ENCODE results near the gene CDCP1.

CDCP1 gene

DNA sequence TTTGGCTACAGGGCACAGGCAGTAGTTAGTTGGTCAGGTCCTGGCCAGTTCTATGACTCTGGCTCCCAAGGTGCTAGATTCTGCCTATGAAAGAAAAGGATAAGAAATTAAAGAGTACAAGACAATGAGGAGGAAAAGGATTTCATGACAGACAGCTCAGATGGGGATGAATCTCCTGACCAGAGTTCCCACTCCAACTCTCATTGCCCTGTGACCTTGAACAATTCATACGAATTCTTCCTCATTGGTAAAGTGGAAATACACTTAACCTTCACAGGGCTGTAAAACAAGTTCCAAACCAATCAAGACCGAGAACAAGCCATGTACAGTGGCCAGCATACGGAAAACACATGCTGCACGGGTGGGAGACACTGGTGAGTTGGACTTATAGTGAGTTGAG is 96.4 kb downstream of the CDCP1 start:
- no peak overlapping the region for H3K27ac Mint-ChIP-seq
- ATAC-seq (replicated peaks): no peak
- no peak overlapping the region for H3K4me3 Mint-ChIP-seq
- no peaks in the 10 kb centered on the region for H3K9me3 Mint-ChIP-seq
- H3K27me3 Mint-ChIP-seq: peaks cover 23 to 32% of the 10 kb centered on the region in 2 donors
- no peaks in the 10 kb centered on the region for H3K36me3 Mint-ChIP-seq
- no peak for DNase-seq
- H3K4me1 Mint-ChIP-seq: no peaks in the 10 kb centered on the region

- Mint-ChIP-seq H3K27me3 (peaks cover 23 to 32% of the 10 kb centered on the region in 2 donors), H3K9me3 (no peaks in the 10 kb centered on the region), H3K27ac (no peak overlapping the region), H3K4me3 (no peak overlapping the region), H3K36me3 (no peaks in the 10 kb centered on the region), H3K4me1 (no peaks in the 10 kb centered on the region)
- ATAC-seq (replicated peaks): no peak
- no peak for DNase-seq
These were observed 97.9 kb downstream of the CDCP1 start for GRCh38 chr3:45048244-45048643.

DNA sequence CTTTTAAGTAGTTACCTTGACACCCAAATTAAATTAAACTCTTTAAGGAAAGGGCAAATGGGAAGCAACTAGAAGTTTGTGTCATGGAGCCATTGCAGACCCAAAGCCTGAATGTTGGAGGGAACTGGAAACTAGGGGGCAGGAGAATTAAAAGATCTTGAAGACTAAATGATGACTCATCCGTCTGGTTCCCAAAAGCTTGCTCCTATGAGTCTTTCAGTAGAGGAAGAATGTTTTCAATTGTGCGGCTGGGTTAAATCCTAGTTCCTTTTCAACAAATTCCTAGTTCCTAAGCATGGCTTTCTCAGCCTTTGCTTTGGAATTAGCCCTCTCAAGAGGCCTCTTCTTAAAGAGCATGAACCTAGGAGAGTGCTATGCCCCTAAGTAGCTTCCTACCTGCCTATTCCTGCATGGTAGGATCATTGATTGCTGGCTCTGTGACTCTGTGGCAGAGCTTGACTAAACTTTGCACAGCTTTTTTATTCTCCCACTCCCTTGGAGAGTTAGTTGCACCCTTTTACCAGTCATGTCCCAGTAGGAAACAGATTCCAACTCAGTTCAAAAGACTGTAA is 102.4 kb downstream of the CDCP1 start:
- Mint-ChIP-seq H3K9me3 (no peaks in the 10 kb centered on the region), H3K4me3 (no peak overlapping the region), H3K27me3 (peaks cover 6 to 14% of the 10 kb centered on the region in 2 donors), H3K36me3 (no peaks in the 10 kb centered on the region), H3K27ac (no peak overlapping the region), H3K4me1 (peaks cover 12 to 21% of the 10 kb centered on the region in 2 donors)
- DNase-seq (no peak), ATAC-seq (replicated peaks) (no peak)

DNA sequence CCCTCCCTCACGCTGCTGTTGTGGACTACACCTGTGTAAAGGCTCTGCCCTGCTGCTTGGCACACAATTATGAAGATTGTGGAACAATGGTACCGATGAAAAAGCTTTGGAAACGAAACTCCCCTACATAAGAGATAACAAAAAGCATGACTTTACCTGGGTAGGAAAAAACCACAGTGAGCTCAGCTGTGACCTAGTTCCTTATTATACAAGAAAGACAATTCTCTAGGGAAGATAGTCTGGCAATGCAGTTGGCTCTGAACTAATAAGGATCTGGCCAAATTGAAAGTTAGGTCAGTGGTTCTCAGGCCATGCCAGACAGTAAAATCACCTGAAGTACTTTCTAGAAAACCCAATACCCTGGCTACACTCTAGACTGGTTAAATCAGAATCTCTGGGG is 104.0 kb downstream of the CDCP1 start:
- DNase-seq (no peak), ATAC-seq (replicated peaks) (peak; percentile 53 to 58)
- H3K27ac Mint-ChIP-seq: peak overlapping the region; percentile 62
- H3K27me3 Mint-ChIP-seq: peaks cover 0 to 11% of the 10 kb centered on the region in 2 donors
- no peaks in the 10 kb centered on the region for H3K36me3 Mint-ChIP-seq
- H3K4me3 Mint-ChIP-seq: no peak overlapping the region
- H3K4me1 Mint-ChIP-seq: peaks cover 14 to 21% of the 10 kb centered on the region in 2 donors
- no peaks in the 10 kb centered on the region for H3K9me3 Mint-ChIP-seq

GRCh38 chr3:45041666-45042065 is 104.5 kb downstream of the CDCP1 start:
- H3K4me1 Mint-ChIP-seq: peaks cover 14 to 21% of the 10 kb centered on the region in 2 donors
- H3K27ac Mint-ChIP-seq: no peak overlapping the region
- H3K27me3 Mint-ChIP-seq: peaks cover 5 to 15% of the 10 kb centered on the region in 2 donors
- no peaks in the 10 kb centered on the region for H3K36me3 Mint-ChIP-seq
- ATAC-seq (replicated peaks) (peak; percentile 21 to 28), DNase-seq (no peak)
- no peaks in the 10 kb centered on the region for H3K9me3 Mint-ChIP-seq
- H3K4me3 Mint-ChIP-seq: no peak overlapping the region

- peak; percentile 86 for DNase-seq
- Mint-ChIP-seq H3K27me3 (peaks cover 28 to 32% of the 10 kb centered on the region in 2 donors), H3K27ac (peak overlapping the region; percentile 37), H3K9me3 (no peaks in the 10 kb centered on the region), H3K36me3 (no peaks in the 10 kb centered on the region), H3K4me1 (peaks cover 28 to 34% of the 10 kb centered on the region in 2 donors), H3K4me3 (no peak overlapping the region)
- ATAC-seq (replicated peaks): peak; percentile 76
These were observed 108.3 kb downstream of the CDCP1 start for GRCh38 chr3:45037720-45038455.

DNA sequence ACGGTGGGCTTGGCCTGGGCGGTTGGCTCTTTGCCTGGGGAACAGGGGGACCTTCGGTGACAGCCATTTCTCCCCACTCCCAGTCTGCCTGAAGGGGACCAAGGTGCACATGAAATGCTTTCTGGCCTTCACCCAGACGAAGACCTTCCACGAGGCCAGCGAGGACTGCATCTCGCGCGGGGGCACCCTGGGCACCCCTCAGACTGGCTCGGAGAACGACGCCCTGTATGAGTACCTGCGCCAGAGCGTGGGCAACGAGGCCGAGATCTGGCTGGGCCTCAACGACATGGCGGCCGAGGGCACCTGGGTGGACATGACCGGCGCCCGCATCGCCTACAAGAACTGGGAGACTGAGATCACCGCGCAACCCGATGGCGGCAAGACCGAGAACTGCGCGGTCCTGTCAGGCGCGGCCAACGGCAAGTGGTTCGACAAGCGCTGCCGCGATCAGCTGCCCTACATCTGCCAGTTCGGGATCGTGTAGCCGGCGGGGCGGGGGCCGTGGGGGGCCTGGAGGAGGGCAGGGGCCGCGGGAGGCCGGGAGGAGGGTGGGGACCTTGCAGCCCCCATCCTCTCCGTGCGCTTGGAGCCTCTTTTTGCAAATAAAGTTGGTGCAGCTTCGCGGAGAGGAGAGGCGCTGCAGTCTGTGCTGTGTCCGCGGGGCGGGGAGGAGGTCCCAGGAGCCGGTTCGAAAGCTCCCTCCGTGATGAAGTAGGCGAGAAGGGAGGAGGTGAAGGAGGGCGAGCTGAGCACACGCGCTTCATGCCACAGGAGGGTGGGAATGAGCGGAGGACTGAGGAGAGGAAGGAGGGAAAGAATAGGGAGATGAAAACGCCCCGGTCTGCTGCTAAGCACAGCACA is 110.5 kb downstream of the CDCP1 start:
- peaks cover 28 to 33% of the 10 kb centered on the region in 2 donors for H3K27me3 Mint-ChIP-seq
- DNase-seq (no peak), ATAC-seq (replicated peaks) (no peak)
- H3K9me3 Mint-ChIP-seq: no peaks in the 10 kb centered on the region
- H3K36me3 Mint-ChIP-seq: no peaks in the 10 kb centered on the region
- H3K4me1 Mint-ChIP-seq: peaks cover 19% of the 10 kb centered on the region in 2 donors
- H3K4me3 Mint-ChIP-seq: peak overlapping the region; percentile 16 to 76
- H3K27ac Mint-ChIP-seq: no peak overlapping the region

DNA sequence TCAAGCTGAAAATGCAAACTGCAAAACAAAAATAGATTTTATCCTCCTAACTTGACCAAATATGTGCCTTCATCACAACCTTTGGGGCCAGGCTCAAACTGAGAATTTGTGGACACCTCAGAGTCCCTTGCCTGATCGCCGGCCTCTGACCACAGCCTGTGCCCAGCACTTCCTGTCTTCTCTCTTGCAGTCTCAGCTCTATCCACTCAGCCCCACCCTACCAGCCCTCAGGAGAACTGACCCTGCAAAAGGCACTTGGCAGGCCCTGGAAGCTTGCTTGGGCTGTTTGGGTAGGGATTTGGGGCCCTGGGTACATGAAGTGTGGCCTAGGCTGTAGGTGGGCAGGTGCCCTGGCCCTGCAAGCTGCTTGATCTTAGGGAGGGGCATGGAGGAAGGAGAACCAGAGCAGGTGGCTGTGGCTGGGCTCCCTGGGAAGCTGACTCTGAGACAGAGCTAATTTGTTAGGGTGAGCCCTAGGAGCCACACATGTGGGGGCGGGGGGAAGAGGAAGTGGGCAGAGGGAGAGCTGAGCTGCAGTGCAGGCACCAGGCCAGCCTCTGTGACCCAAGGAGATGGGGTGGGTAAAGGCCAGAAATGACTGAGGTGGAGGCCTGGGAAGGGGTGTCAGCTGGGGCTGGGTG is 111.4 kb downstream of the CDCP1 start:
- DNase-seq: peak; percentile 40
- Mint-ChIP-seq H3K27me3 (peaks cover 28 to 39% of the 10 kb centered on the region in 2 donors), H3K36me3 (no peaks in the 10 kb centered on the region)

GRCh38 chr3:45033791-45034190 is 112.4 kb downstream of the CDCP1 start:
- Mint-ChIP-seq H3K4me1 (peaks cover 13 to 16% of the 10 kb centered on the region in 2 donors), H3K27me3 (peaks cover 28 to 39% of the 10 kb centered on the region in 2 donors), H3K36me3 (no peaks in the 10 kb centered on the region), H3K9me3 (no peaks in the 10 kb centered on the region), H3K4me3 (no peak overlapping the region), H3K27ac (no peak overlapping the region)
- ATAC-seq (replicated peaks) (no peak), DNase-seq (no peak)

More for the DNA sequence above, 111.4 kb downstream of the CDCP1 start:
- peak overlapping the region; percentile 7 to 15 for H3K4me3 Mint-ChIP-seq
- peak; percentile 77 to 84 for ATAC-seq (replicated peaks)
- H3K4me1 Mint-ChIP-seq: peaks cover 13 to 16% of the 10 kb centered on the region in 2 donors
- no peaks in the 10 kb centered on the region for H3K9me3 Mint-ChIP-seq
- H3K27ac Mint-ChIP-seq: peak overlapping the region; percentile 5

Data from stimulated activated naive B cell treated with anti-CD40 and anti-IgM and Interleukin-4, amounts not matched to agents 10 μg/mL and 1 μg/mL and 100 μg/mL, for 72 hours (primary cell).